ENCODE measurements around the gene DLG2. TPM values are rescaled to one million over a fixed set of nuclear protein-coding genes. Genes with fewer than 3 reads are reported as not detected.

DLG2 gene
- total and polyA plus RNA-seq, 2 donors (not counting 3 experiments of a cell fraction or from before 2014, with no cell fraction given) = 0.15 to 1.1 TPM

DNA sequence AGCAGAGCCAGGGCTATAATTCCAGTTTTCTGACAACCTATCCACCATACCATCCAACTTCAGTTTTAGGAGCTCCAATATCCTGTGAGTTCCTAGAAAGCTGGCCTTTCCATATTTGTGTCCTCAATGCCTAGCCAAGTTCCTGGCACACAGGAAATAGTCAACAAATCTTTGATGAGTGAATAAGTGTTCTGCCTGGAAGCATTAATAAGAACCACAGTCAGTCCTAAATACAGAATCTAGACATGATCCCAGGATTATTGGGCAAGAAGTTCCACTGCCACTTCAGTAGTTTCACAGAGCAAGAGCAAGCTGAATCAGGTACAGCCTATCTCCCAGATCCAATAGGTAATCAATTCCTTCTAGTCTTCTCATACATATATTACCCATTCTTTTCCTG, 942.0 kb downstream of the DLG2 start:
- Histone ChIP-seq H3K4me2 (ENCODE audit: insufficient read depth, low read length) (no peak overlapping the region), H3K36me3 (ENCODE audit: control insufficient read depth in 2 of 2, extremely low read depth in 1 of 2, insufficient read depth in 2 of 2, low read length in 2 of 2) (no peaks in the 10 kb centered on the region), H3K9ac (replicated peaks; ENCODE audit: extremely low read depth, insufficient read depth, low read length) (no peak overlapping the region), H3K9me3 (replicated peaks; ENCODE audit: control insufficient read depth, insufficient read depth, low read length) (no peaks in the 10 kb centered on the region), H3K4me3 (replicated peaks in 1 of 3; ENCODE audit: insufficient read depth in 1 of 3, low read depth in 1 of 3, low read length in 3 of 3) (no peak overlapping the region), H3K79me2 (ENCODE audit: control insufficient read depth, insufficient read depth, low read length) (no peaks in the 10 kb centered on the region), H3K4me1 (ENCODE audit: control insufficient read depth, extremely low read depth, insufficient read depth, low read length) (no peaks in the 10 kb centered on the region), H3K9me1 (replicated peaks; ENCODE audit: control insufficient read depth, extremely low read depth, insufficient read depth, low read length) (no peaks in the 10 kb centered on the region), H3K27me3 (ENCODE audit: control insufficient read depth in 2 of 2, insufficient read depth in 2 of 2, low read length in 2 of 2) (no peaks in the 10 kb centered on the region), H2AFZ (ENCODE audit: low read depth, low read length) (no peak overlapping the region), H4K20me1 (replicated peaks; ENCODE audit: control insufficient read depth, extremely low read depth, insufficient read depth, low read length) (no peaks in the 10 kb centered on the region), H3K27ac (ENCODE audit: insufficient read depth, low read depth, low read length) (no peak overlapping the region)
- dilution Hi-C loops (cut with MboI; ENCODE audit: extremely low pct_ligation_motif_present, low sequenced_read_pairs) (no loop called here), intact Hi-C loops (cut with micrococcal nuclease) (no loop called here)
- POLR2A ChIA-PET = no interaction called here
- FAIRE-seq (no peak), DNase-seq (ENCODE audit: low read depth, low spot score) (no peak)
- CTCF ChIA-PET = no interaction called here
- no peak for TF ChIP-seq EZH2 (IDR thresholded peaks at IDR 0.05; ENCODE audit: borderline replicate concordance, low read depth, low read length, severe bottlenecking)
- TF ChIP-seq JUN (IDR thresholded peaks at IDR 0.05; ENCODE audit: borderline replicate concordance, insufficient read depth, insufficient read length, low read depth) = no peak
- TF ChIP-seq POLR2AphosphoS5 (IDR thresholded peaks at IDR 0.05; ENCODE audit: insufficient read depth, low read depth, low read length) = no peak
- no peak for TF ChIP-seq CTCF (IDR thresholded peaks at IDR 0.05; ENCODE audit: extremely low read depth in 1 of 2, insufficient read depth in 1 of 2, low read depth in 1 of 2, low read length in 2 of 2)
- no peak for TF ChIP-seq POLR2A (IDR thresholded peaks at IDR 0.05; ENCODE audit: low read depth, low read length)
- TF ChIP-seq GATA2 (IDR thresholded peaks at IDR 0.05; ENCODE audit: insufficient read depth, insufficient read length, low read depth, low read length) = no peak
- TF ChIP-seq MYC (IDR thresholded peaks at IDR 0.05; ENCODE audit: low read depth, low read length) = no peak
- TF ChIP-seq, protein P1, sequence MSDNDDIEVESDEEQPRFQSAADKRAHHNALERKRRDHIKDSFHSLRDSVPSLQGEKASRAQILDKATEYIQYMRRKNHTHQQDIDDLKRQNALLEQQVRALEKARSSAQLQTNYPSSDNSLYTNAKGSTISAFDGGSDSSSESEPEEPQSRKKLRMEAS (IDR thresholded peaks at IDR 0.05; ENCODE audit: insufficient read depth, insufficient read length) = no peak
- no TSS peak for BruUV-seq (replicated peaks)
